Esophagus squamous epithelium (tissue), 4 donors: ENCODE results near the gene DKK3.

ENCODE experiments used
- POLR2A ChIP-seq, 4 donors: fragments of 450-650 bp; IDR thresholded peaks; one replicate each; pipeline ENCODE4 v1.6.1; 2017; ENCODE audit warnings: antibody characterized with exemption in 4 of 4, mild to moderate bottlenecking in 4 of 4, moderate library complexity in 3 of 4
- TF ChIP-seq, protein P1 (sequence below), 6 experiments: fragments of 450-650 bp in 4 of 6; fragments of 200-600 bp in 2 of 6; sonication (generic) in 2 of 6; IDR thresholded peaks; one replicate each; pipeline ENCODE4 v1.5.1; 2016 to 2019; ENCODE audit warnings: antibody characterized with exemption in 6 of 6, mild to moderate bottlenecking in 4 of 6, moderate library complexity in 4 of 6

DNA sequence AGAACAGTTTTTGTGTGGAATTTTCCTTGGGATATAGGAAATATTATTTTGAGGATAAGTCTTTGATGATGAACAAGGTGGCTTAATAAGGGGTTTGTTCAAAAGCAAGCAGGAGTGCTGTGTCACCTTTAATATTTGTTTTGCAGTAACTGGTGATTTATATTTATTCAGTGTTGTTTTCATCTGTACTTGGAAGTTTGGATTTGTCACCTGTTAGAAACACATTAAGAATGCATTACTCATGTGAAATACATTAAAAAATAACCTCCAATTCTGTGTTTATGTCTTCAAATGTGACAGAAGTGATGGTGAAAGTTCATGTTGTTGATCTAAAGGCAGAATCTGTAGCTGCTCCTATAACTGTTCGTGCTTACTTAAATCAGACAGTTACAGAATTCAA is 70.5 kb downstream of the DKK3 start:
- TF ChIP-seq, protein P1, sequence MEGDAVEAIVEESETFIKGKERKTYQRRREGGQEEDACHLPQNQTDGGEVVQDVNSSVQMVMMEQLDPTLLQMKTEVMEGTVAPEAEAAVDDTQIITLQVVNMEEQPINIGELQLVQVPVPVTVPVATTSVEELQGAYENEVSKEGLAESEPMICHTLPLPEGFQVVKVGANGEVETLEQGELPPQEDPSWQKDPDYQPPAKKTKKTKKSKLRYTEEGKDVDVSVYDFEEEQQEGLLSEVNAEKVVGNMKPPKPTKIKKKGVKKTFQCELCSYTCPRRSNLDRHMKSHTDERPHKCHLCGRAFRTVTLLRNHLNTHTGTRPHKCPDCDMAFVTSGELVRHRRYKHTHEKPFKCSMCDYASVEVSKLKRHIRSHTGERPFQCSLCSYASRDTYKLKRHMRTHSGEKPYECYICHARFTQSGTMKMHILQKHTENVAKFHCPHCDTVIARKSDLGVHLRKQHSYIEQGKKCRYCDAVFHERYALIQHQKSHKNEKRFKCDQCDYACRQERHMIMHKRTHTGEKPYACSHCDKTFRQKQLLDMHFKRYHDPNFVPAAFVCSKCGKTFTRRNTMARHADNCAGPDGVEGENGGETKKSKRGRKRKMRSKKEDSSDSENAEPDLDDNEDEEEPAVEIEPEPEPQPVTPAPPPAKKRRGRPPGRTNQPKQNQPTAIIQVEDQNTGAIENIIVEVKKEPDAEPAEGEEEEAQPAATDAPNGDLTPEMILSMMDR (IDR thresholded peaks at IDR 0.05): no peak
- no peak for TF ChIP-seq POLR2A (IDR thresholded peaks at IDR 0.05)
